Hematopoietic multipotent progenitor cell treated with erythropoietin and hydrocortisone succinate and interleukin-3 and kit ligand, for 17 days (in vitro differentiated cells): ENCODE results near the gene TWIST2.

Source experiments
- DNase-seq: peaks from one replicate; pipeline ENCODE4 v3.0.0-alpha.2; 2015; ENCODE audit warnings: low spot score

Gene TWIST2

DNA sequence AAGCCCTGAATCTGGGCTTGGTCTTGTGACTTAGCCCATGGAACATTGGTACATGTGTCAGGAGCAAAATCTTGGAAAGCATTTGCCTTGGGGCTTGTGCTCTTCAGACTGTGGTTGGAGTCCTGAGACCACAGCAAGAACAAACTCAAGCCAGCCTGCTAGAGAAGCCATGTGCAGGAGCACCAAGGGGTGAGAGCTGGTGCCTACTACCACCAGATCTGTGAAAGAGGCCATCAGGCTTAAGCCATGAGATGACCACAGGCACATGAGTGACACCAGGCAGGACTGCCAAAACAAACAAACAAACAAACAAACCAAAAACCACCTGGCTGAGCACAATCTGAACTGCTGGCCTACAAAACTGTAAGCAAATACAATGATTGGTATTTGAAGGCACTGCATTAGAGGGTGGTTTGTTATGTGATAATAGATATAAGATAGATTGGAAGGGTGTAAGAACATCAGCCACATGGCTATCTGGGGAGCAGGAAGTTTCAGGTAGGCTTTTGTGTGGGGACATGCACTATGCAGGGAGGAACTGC, 9.0 kb upstream of the TWIST2 start:
- DNase-seq = no peak

- no peak for DNase-seq
These were observed 8.5 kb upstream of the TWIST2 start for GRCh38 chr2:238839428-238839827.

DNA sequence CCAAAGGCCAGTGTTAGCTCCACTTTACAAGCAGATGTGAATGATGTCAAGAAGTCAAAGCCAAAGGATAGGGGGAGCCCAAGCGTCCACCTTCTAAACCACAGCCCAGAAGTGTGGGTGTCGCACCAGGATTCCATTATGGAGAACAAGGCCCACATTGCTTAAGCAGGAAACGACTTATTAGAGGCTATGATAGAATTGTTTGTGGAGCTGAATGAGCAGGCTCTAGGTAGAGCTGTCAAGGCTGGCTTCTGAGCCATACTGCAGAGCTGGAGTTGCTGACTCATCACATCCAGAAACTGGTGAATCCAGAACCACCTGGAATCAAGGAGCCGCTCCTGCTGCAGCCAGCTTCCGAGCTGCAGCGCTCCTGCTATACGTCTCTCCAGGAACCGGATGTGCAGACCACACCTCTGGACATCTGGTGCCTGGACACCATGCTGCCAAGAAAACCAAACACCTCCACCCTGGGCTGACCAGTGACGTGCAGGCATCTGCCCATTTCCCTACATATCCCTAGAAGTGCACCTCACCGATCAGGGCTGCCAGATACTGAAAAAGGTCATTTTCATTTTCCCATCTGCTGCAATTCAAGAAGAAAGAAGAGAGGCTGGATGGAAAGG, 6.2 kb upstream of the TWIST2 start:
- DNase-seq = no peak

DNA sequence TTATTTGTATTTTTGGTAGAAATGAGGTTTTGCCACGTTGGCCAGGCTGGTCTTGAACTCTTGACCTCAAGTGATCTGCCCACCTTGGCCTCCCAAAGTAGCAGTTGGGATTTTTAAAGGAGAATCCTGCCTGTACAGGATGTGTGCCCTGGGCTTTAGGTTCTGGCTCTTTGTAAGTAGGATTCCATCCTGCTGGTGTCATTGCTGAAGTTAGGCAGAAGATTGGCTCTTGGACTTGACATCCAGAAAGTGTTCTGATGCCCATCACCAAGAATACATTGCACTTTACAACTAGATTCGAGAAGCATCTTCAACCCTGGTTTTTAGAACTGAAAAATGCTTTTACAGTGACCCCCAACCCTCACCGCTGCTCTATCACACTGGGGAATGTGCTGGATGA, 4.4 kb upstream of the TWIST2 start:
- DNase-seq = no peak

DNA sequence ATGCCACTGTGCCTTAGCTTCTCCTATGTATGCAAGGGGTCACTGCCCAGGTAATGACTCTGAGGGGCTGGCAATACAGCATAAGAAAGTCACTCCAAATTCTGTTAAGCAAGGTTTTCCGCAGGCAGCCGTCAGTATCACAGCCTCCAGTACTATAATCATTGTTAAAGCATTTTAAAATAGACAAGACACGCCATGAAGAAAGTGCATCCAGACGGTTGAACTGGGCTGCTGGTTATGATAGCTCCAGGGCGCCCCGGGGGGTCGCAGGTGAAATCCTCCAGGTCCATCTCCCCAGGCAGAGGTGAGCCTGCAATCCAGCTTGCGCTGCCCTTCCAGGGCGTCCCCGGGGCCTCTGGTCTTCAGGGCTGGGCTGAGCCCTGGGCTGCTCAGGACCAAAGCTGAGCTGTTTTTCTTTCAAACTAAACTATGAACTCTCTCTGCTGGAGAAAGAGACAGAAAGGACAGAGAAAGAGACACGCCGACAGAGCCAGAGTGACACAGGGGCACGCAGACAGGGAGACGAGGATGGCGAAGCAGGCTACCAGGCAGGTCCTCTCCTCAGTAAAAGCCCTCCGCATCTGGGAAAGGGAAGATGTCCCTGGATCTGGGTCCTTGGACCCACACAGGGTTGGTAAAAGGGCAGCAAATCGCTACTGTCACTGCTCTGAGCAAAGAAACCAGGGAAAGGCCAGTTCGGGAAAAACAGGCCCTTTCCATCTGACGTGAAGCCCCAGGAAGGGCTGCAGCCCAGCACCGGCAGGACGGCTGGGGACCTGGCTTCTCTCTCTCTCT, 2.1 kb upstream of the TWIST2 start:
- no peak for DNase-seq

- no peak for DNase-seq
These were observed 1.6 kb upstream of the TWIST2 start for GRCh38 chr2:238846378-238846627.

- no peak for DNase-seq
These were observed 1.1 kb upstream of the TWIST2 start for GRCh38 chr2:238846628-238847418.

GRCh38 chr2:238847419-238847801, 475 bp upstream of the TWIST2 start:
- DNase-seq = no peak

DNA sequence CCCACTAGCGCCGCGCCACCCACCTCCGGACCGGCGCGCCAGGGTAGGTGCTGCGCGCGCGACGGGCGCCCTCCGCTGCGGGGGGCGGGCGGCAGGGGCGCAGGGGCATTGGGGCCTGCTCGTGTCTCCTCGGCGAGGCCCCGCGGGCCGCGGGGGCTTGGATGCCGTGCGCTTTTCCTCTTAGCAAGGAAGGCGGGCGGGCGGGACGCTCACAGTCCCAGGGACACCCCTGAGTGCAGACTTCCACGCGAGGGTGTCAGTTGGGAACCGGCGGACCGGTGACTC, 748 bp downstream of the TWIST2 start:
- DNase-seq = no peak

- DNase-seq = no peak
These were observed 1.3 kb downstream of the TWIST2 start for GRCh38 chr2:238848976-238849853.

DNA sequence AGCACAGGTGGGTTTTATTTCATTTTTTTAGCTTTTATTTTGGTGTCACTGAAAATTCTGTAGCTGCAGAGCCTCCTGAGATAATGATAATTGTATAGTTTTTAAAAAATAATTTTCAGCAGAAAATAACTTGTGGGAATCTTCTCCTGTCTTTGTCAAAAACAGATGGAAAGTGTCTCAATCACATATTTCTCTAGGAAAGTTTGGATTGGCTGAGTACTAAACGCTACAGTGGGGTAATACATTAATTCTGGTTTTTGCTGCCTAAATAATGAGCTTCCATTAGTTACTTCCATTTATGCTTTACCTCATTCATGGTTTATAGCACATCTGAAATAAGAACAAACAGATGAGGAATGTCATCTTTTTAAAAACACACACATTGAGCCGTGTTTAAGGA, 2.2 kb downstream of the TWIST2 start:
- no peak for DNase-seq

DNA sequence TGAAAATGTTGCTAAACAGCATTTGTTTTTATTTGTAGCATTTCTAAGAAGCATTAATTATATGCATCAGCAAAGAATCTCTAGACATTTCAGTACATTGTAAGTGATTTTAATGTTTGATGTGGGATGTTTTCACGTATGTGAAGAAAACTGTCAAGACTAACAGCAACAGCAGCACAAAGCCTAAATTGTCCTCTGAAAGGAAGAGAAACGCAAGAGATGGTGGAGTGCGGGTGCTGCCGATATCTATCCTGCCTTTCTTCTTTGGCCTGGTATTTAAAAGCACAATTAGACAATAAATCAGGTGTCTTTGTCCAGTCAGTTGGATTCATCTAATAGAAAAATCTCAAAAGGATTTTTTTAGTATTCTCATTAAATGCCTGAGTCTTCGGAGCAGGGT, 3.1 kb downstream of the TWIST2 start:
- no peak for DNase-seq

GRCh38 chr2:238851761-238852160, 3.9 kb downstream of the TWIST2 start:
- no peak for DNase-seq

- no peak for DNase-seq
These were observed 4.5 kb downstream of the TWIST2 start for GRCh38 chr2:238852206-238852869.

DNA sequence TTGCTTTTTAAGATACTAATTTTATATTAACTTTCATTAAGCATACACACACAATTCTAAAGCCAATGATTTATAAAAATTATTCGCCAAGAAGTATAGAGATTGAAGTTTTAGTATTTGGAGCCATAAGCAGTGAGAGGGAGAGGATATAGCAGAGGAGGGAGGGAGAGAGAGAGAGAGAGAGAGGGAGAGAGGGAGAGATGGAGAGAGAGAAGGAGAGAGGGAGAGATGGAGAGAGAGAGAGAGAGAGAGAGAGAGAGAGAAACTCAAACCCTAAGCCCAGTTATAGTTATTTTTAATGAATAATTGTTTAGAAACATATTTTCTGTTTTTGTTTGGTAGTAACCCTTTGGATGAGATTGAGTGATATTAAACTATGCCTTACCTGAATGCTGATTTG, 5.3 kb downstream of the TWIST2 start:
- no peak for DNase-seq

- DNase-seq = no peak
These were observed 5.8 kb downstream of the TWIST2 start for GRCh38 chr2:238853721-238854120.

DNA sequence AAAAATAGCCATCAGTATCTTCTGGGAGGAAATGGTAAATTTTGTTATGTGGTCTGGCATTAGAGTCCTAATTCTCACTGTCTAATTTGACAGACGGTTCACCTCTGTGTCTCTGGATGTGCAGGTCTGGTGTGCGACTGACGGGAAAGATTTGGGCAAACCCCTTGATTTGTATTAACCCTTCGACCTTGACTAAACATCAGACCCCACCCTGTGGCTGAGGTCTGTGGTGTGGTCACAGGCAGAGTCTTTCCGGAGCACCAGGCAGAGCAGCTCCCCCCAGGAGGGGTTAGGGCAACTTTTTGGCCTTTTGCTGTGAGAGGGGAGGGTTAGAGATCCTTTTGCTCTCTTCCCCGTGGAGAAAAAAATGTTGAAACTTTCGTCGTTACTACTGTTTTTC, 6.4 kb downstream of the TWIST2 start:
- DNase-seq = no peak

GRCh38 chr2:238854699-238855229, 6.9 kb downstream of the TWIST2 start:
- DNase-seq = no peak

- DNase-seq = no peak
These were observed 7.4 kb downstream of the TWIST2 start for GRCh38 chr2:238855299-238855698.

DNA sequence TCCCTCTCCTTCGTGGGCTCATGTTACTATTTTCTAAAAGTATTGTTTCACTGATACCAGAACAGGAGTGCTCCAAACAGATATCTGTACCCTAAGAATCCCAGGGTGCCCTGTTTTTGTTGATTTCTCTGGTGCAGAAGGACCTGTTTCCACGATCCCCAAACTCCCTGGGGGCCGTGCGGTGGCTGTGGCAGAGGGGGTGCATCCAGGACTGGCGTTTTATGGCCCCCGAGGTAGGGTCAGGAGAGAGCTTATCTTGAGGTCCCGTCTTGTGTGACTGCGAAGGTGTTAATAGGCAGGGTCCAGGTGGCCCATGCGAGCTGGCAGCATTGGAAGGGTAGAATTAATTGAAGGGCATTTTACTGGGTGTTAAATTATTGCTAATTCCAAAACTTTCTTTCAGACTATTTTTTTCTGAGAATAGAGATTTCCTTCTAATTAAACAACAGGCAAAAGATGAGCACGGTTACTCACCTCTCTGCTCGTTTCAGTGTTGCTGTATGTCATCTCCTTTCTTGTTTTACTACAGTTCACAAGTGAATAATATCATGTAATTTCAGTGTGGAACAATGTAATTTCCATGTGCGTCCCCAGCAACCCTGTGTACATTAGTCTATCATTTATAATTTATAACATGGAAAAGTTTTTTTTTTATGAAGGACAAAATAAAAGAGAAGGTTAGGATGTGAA, 8.2 kb downstream of the TWIST2 start:
- DNase-seq = no peak
